OCI-LY3 (cell line): Measurements from ENCODE around the gene THUMPD2.

Experiments used
- EZH2phosphoT487 ChIP-seq: fragments of 200-600 bp; shearing (Covaris generic); IDR thresholded peaks from 2 replicates; pipeline ENCODE4 v1.6.1; 2018; ENCODE audit warnings: antibody characterized with exemption, mixed run types, low read depth
- TF ChIP-seq, protein P1 (sequence below): fragments of 200-600, 300-600 bp; sonication (generic); IDR thresholded peaks from 2 replicates; pipeline ENCODE4 v1.5.1; 2014; ENCODE audit warnings: antibody characterized with exemption, low read length, low read depth

DNA sequence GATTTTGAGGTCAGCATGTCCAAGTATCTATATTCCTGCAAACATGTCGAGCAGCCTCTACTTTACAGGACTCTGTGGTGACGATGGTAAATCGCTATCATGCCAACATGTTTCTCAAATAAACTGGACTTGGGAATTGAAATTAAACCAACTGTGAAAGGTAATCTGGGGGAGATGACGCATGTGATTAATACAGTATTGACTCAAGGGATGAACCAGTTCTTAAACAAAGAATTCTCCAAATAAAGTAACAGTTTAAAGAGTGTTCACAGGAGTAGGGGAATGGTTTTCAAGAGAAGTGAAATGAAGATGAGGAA is 54.3 kb downstream of the THUMPD2 start:
- TF ChIP-seq, protein P1, sequence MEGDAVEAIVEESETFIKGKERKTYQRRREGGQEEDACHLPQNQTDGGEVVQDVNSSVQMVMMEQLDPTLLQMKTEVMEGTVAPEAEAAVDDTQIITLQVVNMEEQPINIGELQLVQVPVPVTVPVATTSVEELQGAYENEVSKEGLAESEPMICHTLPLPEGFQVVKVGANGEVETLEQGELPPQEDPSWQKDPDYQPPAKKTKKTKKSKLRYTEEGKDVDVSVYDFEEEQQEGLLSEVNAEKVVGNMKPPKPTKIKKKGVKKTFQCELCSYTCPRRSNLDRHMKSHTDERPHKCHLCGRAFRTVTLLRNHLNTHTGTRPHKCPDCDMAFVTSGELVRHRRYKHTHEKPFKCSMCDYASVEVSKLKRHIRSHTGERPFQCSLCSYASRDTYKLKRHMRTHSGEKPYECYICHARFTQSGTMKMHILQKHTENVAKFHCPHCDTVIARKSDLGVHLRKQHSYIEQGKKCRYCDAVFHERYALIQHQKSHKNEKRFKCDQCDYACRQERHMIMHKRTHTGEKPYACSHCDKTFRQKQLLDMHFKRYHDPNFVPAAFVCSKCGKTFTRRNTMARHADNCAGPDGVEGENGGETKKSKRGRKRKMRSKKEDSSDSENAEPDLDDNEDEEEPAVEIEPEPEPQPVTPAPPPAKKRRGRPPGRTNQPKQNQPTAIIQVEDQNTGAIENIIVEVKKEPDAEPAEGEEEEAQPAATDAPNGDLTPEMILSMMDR = no peak
- TF ChIP-seq EZH2phosphoT487 = no peak
